ENCODE results near the gene SRCAP.

DNA sequence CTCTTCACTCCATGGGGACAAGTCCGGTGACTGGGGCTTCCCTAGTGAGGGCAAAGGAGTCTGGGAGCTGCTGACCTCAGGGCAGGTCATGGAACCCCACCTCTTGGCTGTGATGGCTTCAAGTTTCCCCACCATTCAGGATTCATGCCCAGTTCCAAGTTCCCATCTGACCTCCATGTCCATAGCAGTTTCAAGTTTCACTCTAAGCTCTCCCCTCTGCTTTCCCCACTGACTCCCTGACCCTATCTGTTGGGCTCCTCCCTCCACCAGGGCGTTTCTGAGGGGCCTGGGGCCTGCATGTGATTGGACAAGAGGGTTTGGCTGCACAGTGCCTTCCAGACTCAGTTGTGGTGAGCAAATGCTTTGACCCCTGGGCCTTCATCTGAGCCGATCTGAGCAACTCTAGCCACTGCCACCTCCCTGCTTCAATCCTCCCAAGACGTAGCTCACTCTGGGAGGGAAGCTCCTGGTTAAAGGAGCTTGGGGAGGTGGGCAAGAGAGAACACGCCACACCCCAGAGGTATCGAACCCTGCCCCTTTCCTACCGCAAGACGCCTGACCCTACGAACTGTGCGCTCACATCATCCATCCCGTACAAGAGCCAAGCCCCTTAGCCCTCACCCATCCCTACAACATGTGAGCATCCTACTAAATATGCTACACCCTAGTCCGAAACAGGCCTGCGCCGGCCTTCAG is 79.7 kb downstream of the SRCAP start:
- no peak for TF ChIP-seq YY1 (IDR thresholded peaks at IDR 0.05; ENCODE audit: low read depth)
- no peak for TF ChIP-seq CEBPB (IDR thresholded peaks at IDR 0.05)

Data from Ishikawa (cell line).